Prostate gland (tissue), 2 donors: ENCODE results near the gene NBPF12. TPM values are rescaled to one million over a fixed set of nuclear protein-coding genes. Genes with fewer than 3 reads are reported as not detected.
"Not testable (repeated sequence)": the region's sequence is repeated elsewhere in the genome, so short reads cannot be mapped to it uniquely, and the experiment has no call there.

ENCODE experiments used
- DNase-seq: peaks from one replicate; pipeline ENCODE4 v3.0.0-alpha.2; 2019; ENCODE audit warnings: low spot score
- H3K27ac ChIP-seq, 2 donors: fragments of 200-600 bp; sonication (generic); 2 replicates each; pipeline ENCODE4 v1.5.1; 2017 to 2019
- H3K27me3 ChIP-seq: fragments of 200-600 bp; sonication (generic); replicated peaks from 2 replicates; pipeline ENCODE4 v1.5.1; 2019; ENCODE audit not compliant: insufficient read depth
- H3K36me3 ChIP-seq, 2 donors: fragments of 200-600 bp; sonication (generic); 1 replicate in 1 of 2; 2 replicates in 1 of 2; pipeline versions ENCODE4 v1.5.1 to v1.8.1; 2017 to 2019
- H3K4me1 ChIP-seq: fragments of 200-600 bp; sonication (generic); replicated peaks from 2 replicates; pipeline ENCODE4 v1.5.1; 2019
- H3K4me3 ChIP-seq, 2 donors: fragments of 200-600 bp; sonication (generic); 2 replicates each; pipeline ENCODE4 v1.5.1; 2017 to 2019
- H3K9me3 ChIP-seq: fragments of 200-600 bp; sonication (generic); 2 replicates; pipeline ENCODE4 v1.5.1; 2017
- WGBS: methylation state at CpG from one replicate; pipeline ENCODE4 v1.1.5; 2018; 5-methylcytosine and 5-hydroxymethylcytosine counted together
- intact Hi-C: fragments of 100-400 bp; cut with DNase I; formaldehyde crosslinking; loops from one replicate; pipeline ENCODE4 v1.14.2; 2022
- total RNA-seq, 2 donors: library from RNA; depleted of rRNA; stranded (reverse); fragments of >200 nt; gene quantifications; one replicate each; pipeline ENCODE4 v1.1.0, GENCODE V29; 2016
- TF ChIP-seq, protein P1 (sequence below), 4 experiments: fragments of 200-600 bp in 2 of 4; fragments of 450-650 bp in 2 of 4; sonication (generic) in 2 of 4; IDR thresholded peaks; 1 replicate in 3 of 4; 2 replicates in 1 of 4; pipeline ENCODE4 v1.5.1; 2016 to 2019; ENCODE audit warnings: antibody characterized with exemption in 4 of 4, mild to moderate bottlenecking in 2 of 4, moderate library complexity in 2 of 4

NBPF12 gene
- total RNA-seq, 2 donors from 2014 or later, result 9.1 to 13.6 TPM

- H3K27ac ChIP-seq, H3K36me3 ChIP-seq, intact Hi-C loops, H3K4me3 ChIP-seq, H3K27me3 ChIP-seq, H3K9me3 ChIP-seq, DNase-seq, H3K4me1 ChIP-seq: not testable (repeated sequence)
- WGBS, result 93% methylated on average over 3 of the region's 3 CpGs
Measured at GRCh38 chr1:146937462-146937861, 662 bp upstream of the NBPF12 start.

GRCh38 chr1:146938927-146939786, 1.0 kb downstream of the NBPF12 start:
- peak; percentile 33 for DNase-seq
- peak overlapping the region; percentile 84 to 88 for H3K27ac ChIP-seq
- 7% methylated on average over 23 of the region's 55 CpGs for WGBS
- H3K9me3 ChIP-seq, H3K4me1 ChIP-seq, H3K36me3 ChIP-seq, H3K27me3 ChIP-seq, intact Hi-C loops: not testable (repeated sequence)
- peak overlapping the region; percentile 65 to 84 for H3K4me3 ChIP-seq

GRCh38 chr1:146940293-146940692, 2.2 kb downstream of the NBPF12 start:
- DNase-seq, H3K36me3 ChIP-seq, H3K4me3 ChIP-seq, intact Hi-C loops, H3K9me3 ChIP-seq, H3K27ac ChIP-seq, H3K4me1 ChIP-seq, H3K27me3 ChIP-seq: not testable (repeated sequence)
- WGBS, result 47% methylated on average over 3 of the region's 7 CpGs

GRCh38 chr1:146943342-146943886, 5.3 kb downstream of the NBPF12 start:
- H3K36me3 ChIP-seq, result not testable (repeated sequence)

GRCh38 chr1:146948127-146948526, 10.0 kb downstream of the NBPF12 start:
- H3K4me1 ChIP-seq, H3K27me3 ChIP-seq, H3K4me3 ChIP-seq, DNase-seq, intact Hi-C loops, H3K36me3 ChIP-seq, H3K27ac ChIP-seq, H3K9me3 ChIP-seq: not testable (repeated sequence)
- WGBS, result 98% methylated on average over 3 of the region's 4 CpGs

More at GRCh38 chr1:146943342-146943886, 5.3 kb downstream of the NBPF12 start:
- H3K27ac ChIP-seq, intact Hi-C loops, H3K4me3 ChIP-seq, H3K9me3 ChIP-seq, H3K4me1 ChIP-seq, H3K27me3 ChIP-seq, DNase-seq: not testable (repeated sequence)
- WGBS, result 60% methylated on average over 4 of the region's 6 CpGs

GRCh38 chr1:146964340-146964739, 26.2 kb downstream of the NBPF12 start:
- H3K27ac ChIP-seq, DNase-seq, H3K27me3 ChIP-seq, H3K9me3 ChIP-seq, H3K36me3 ChIP-seq, intact Hi-C loops, H3K4me1 ChIP-seq, H3K4me3 ChIP-seq: not testable (repeated sequence)
- 100% methylated on average over 2 of the region's 2 CpGs for WGBS

GRCh38 chr1:146966351-146966750, 28.2 kb downstream of the NBPF12 start:
- H3K4me1 ChIP-seq, intact Hi-C loops, DNase-seq, H3K27me3 ChIP-seq, H3K4me3 ChIP-seq, H3K27ac ChIP-seq, H3K9me3 ChIP-seq, H3K36me3 ChIP-seq: not testable (repeated sequence)
- TF ChIP-seq, protein P1, sequence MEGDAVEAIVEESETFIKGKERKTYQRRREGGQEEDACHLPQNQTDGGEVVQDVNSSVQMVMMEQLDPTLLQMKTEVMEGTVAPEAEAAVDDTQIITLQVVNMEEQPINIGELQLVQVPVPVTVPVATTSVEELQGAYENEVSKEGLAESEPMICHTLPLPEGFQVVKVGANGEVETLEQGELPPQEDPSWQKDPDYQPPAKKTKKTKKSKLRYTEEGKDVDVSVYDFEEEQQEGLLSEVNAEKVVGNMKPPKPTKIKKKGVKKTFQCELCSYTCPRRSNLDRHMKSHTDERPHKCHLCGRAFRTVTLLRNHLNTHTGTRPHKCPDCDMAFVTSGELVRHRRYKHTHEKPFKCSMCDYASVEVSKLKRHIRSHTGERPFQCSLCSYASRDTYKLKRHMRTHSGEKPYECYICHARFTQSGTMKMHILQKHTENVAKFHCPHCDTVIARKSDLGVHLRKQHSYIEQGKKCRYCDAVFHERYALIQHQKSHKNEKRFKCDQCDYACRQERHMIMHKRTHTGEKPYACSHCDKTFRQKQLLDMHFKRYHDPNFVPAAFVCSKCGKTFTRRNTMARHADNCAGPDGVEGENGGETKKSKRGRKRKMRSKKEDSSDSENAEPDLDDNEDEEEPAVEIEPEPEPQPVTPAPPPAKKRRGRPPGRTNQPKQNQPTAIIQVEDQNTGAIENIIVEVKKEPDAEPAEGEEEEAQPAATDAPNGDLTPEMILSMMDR (IDR thresholded peaks at IDR 0.05), result peak in 1 of 4 experiments; percentile 10
- 31% methylated on average over 8 of the region's 8 CpGs for WGBS

DNA sequence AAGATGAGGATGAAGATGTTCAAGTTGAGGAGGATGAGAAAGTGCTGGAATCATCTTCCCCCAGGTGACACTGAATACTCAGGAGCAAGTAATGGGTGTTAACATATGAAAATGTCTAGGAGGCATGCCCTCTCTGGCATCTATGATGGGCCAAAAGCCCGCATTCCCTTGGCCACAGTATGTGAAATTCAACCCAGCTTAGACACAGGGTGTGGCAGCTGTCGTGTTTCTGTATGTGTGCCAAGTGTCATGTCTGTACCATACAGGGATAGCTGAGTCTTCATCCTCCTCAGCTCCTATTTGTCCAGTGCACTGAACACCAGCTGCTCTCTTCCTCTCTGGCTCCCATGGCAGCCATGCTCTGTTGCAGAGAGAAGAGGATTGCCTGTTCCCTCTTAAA, 32.5 kb downstream of the NBPF12 start:
- H3K36me3 ChIP-seq, H3K27me3 ChIP-seq, intact Hi-C loops, H3K27ac ChIP-seq, H3K9me3 ChIP-seq, DNase-seq, H3K4me1 ChIP-seq, H3K4me3 ChIP-seq: not testable (repeated sequence)
- WGBS, result 66% methylated on average over 2 of the region's 2 CpGs

DNA sequence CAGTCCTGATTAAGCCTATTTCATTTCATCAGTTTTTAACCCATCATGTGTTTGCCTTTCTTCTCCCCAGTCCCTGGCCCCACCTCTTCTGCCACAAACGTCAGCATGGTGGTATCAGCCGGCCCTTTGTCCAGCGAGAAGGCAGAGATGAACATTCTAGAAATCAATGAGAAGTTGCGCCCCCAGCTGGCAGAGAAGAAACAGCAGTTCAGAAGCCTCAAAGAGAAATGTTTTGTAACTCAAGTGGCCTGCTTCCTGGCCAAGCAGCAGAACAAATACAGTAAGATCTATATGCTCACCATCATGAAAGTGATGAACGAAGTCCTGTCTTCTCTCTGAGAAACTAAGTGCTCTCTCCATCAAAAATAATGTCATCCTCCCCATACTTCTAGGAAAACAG, 34.6 kb downstream of the NBPF12 start:
- H3K4me1 ChIP-seq, H3K36me3 ChIP-seq, DNase-seq, intact Hi-C loops, H3K27ac ChIP-seq, H3K27me3 ChIP-seq, H3K9me3 ChIP-seq, H3K4me3 ChIP-seq: not testable (repeated sequence)
- WGBS, result 43% methylated on average over 5 of the region's 5 CpGs

- H3K4me1 ChIP-seq, H3K9me3 ChIP-seq, H3K27ac ChIP-seq, intact Hi-C loops, H3K36me3 ChIP-seq, DNase-seq, H3K27me3 ChIP-seq, H3K4me3 ChIP-seq: not testable (repeated sequence)
- 88% methylated on average over 4 of the region's 4 CpGs for WGBS
Measured at GRCh38 chr1:146985855-146986254, 47.7 kb downstream of the NBPF12 start.

- intact Hi-C loops, H3K9me3 ChIP-seq, H3K27ac ChIP-seq, H3K36me3 ChIP-seq, H3K4me3 ChIP-seq, H3K27me3 ChIP-seq, DNase-seq, H3K4me1 ChIP-seq: not testable (repeated sequence)
- no CpG with 5 or more reads among the region's 4 CpGs for WGBS
Measured at GRCh38 chr1:146986450-146986849, 48.3 kb downstream of the NBPF12 start.

- DNase-seq, H3K9me3 ChIP-seq, H3K36me3 ChIP-seq, intact Hi-C loops, H3K4me1 ChIP-seq, H3K27ac ChIP-seq, H3K4me3 ChIP-seq, H3K27me3 ChIP-seq: not testable (repeated sequence)
- 61% methylated on average over 2 of the region's 2 CpGs for WGBS
Measured at GRCh38 chr1:146987502-146987901, 49.4 kb downstream of the NBPF12 start.
